Progenitor cell of endocrine pancreas (in vitro differentiated cells): Measurements from ENCODE around the gene TACR2. TPM values are rescaled to one million over a fixed set of nuclear protein-coding genes. Genes with fewer than 3 reads are reported as not detected.

Source experiments
- DNase-seq: peaks from one replicate; pipeline ENCODE4 v3.0.0; 2021; ENCODE audit warnings: low spot score; ENCODE audit not compliant: unreplicated experiment
- H3K27ac Mint-ChIP-seq: 2 replicates; pipeline ENCODE4 v1.8.0; 2021; ENCODE audit warnings: mild to moderate bottlenecking, moderate library complexity, mixed read lengths
- H3K27me3 Mint-ChIP-seq: 2 replicates; pipeline ENCODE4 v1.8.0; 2021; ENCODE audit warnings: mixed read lengths
- H3K36me3 Mint-ChIP-seq: 2 replicates; pipeline ENCODE4 v1.8.0; 2022; ENCODE audit warnings: mixed read lengths; ENCODE audit not compliant: insufficient read depth
- H3K4me1 Mint-ChIP-seq: 2 replicates; pipeline ENCODE4 v1.8.0; 2021; ENCODE audit warnings: low read depth, mixed read lengths
- H3K4me3 Mint-ChIP-seq: 2 replicates; pipeline ENCODE4 v1.8.0; 2021; ENCODE audit warnings: low read depth, mild to moderate bottlenecking, moderate library complexity, mixed read lengths
- H3K9me3 Mint-ChIP-seq: 2 replicates; pipeline ENCODE4 v1.8.0; 2021; ENCODE audit warnings: low read depth, mixed read lengths
- total RNA-seq: library from RNA; stranded (reverse); gene quantifications from 2 replicates; pipeline ENCODE4 v1.2.1, GENCODE V29; 2021
- TF ChIP-seq, protein P1 (sequence below): fragments of 200-600 bp; sonication (generic); IDR thresholded peaks from one replicate; pipeline ENCODE4 v1.5.0; 2021; ENCODE audit warnings: antibody characterized with exemption, mild to moderate bottlenecking; ENCODE audit not compliant: unreplicated experiment

TACR2 gene
- total RNA-seq, 1 donor from 2014 or later = not detected

DNA sequence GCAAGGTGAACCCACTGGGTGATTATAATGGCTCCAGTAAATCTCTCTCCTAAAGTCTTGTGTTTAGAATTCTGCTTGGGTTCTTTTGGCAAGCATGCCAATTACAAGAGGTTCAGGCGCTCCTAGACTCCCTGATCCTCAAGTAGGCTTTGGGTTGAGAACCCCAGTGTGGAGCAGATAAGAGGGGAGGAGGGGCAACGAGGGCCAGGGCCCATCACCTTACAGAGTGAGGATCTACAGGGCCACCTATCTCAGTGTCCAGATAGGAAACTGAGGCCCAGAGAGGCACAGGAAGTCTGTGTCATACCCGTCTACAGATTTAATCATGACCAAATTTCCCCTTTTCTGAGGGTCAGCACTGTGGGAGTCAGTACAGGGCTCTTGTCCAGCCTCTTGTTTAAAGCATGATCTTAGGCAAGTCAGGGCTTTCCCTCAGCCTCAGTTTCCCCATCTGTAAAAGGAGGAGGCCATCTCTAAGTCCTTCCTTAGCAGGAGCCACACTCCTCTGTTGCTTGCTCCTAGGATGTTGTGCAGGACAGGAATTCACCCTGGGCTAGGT, 4.4 kb downstream of the TACR2 start:
- Mint-ChIP-seq H3K4me1 (no peaks in the 10 kb centered on the region), H3K36me3 (no peaks in the 10 kb centered on the region), H3K27me3 (peaks cover 25% of the 10 kb centered on the region), H3K27ac (no peak overlapping the region), H3K9me3 (no peaks in the 10 kb centered on the region), H3K4me3 (no peak overlapping the region)
- TF ChIP-seq, protein P1, sequence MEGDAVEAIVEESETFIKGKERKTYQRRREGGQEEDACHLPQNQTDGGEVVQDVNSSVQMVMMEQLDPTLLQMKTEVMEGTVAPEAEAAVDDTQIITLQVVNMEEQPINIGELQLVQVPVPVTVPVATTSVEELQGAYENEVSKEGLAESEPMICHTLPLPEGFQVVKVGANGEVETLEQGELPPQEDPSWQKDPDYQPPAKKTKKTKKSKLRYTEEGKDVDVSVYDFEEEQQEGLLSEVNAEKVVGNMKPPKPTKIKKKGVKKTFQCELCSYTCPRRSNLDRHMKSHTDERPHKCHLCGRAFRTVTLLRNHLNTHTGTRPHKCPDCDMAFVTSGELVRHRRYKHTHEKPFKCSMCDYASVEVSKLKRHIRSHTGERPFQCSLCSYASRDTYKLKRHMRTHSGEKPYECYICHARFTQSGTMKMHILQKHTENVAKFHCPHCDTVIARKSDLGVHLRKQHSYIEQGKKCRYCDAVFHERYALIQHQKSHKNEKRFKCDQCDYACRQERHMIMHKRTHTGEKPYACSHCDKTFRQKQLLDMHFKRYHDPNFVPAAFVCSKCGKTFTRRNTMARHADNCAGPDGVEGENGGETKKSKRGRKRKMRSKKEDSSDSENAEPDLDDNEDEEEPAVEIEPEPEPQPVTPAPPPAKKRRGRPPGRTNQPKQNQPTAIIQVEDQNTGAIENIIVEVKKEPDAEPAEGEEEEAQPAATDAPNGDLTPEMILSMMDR = no peak
- no peak for DNase-seq

DNA sequence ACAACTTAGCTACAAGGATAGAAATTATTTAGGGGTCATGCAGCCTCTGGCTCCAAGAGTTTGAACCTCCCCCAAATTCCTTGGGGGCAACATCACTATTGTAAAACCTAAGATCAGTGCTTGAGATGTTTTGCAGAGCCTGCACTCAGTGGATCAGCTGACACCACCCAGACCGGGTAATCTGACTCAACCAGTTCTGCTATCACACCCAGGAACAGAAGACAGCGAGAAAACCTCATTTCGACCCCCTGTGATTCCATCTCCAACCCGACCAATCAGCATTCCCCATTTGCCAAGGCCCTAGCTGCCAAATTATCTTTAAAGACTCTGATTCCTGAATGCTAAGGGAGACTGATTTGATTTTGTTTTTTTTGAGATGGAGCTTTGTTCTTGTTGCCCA, 5.2 kb downstream of the TACR2 start:
- H3K9me3 Mint-ChIP-seq = no peaks in the 10 kb centered on the region
- no peak overlapping the region for H3K27ac Mint-ChIP-seq
- TF ChIP-seq, protein P1 = no peak

GRCh38 chr10:69410487-69410886, 6.2 kb downstream of the TACR2 start:
- Mint-ChIP-seq H3K27me3 (peaks cover 27% of the 10 kb centered on the region), H3K27ac (no peak overlapping the region), H3K4me3 (no peak overlapping the region), H3K4me1 (peaks cover 2% of the 10 kb centered on the region), H3K9me3 (no peaks in the 10 kb centered on the region), H3K36me3 (no peaks in the 10 kb centered on the region)
- DNase-seq = no peak
- TF ChIP-seq, protein P1 = no peak

More for the DNA sequence above, 5.2 kb downstream of the TACR2 start:
- Mint-ChIP-seq H3K4me3 (no peak overlapping the region), H3K36me3 (no peaks in the 10 kb centered on the region), H3K27me3 (peaks cover 28% of the 10 kb centered on the region), H3K4me1 (peaks cover 2% of the 10 kb centered on the region)
- DNase-seq = no peak

- no peak overlapping the region for H3K27ac Mint-ChIP-seq
- H3K9me3 Mint-ChIP-seq = no peaks in the 10 kb centered on the region
- peaks cover 2% of the 10 kb centered on the region for H3K4me1 Mint-ChIP-seq
- TF ChIP-seq, protein P1 = no peak
- peaks cover 23% of the 10 kb centered on the region for H3K27me3 Mint-ChIP-seq
- H3K36me3 Mint-ChIP-seq = no peaks in the 10 kb centered on the region
- no peak for DNase-seq
- no peak overlapping the region for H3K4me3 Mint-ChIP-seq
Measured at GRCh38 chr10:69409968-69410367, 6.8 kb downstream of the TACR2 start.

- no peaks in the 10 kb centered on the region for H3K36me3 Mint-ChIP-seq
- no peak overlapping the region for H3K27ac Mint-ChIP-seq
- H3K4me3 Mint-ChIP-seq = no peak overlapping the region
- H3K9me3 Mint-ChIP-seq = no peaks in the 10 kb centered on the region
- peaks cover 21% of the 10 kb centered on the region for H3K27me3 Mint-ChIP-seq
- TF ChIP-seq, protein P1 = no peak
- no peak for DNase-seq
- peaks cover 2% of the 10 kb centered on the region for H3K4me1 Mint-ChIP-seq
Measured at GRCh38 chr10:69409176-69409495, 7.6 kb downstream of the TACR2 start.
